ENCODE data around the gene MCHR1. TPM values are rescaled to one million over a fixed set of nuclear protein-coding genes. Genes with fewer than 3 reads are reported as not detected.
A peak's percentile ranks its signal among the peaks of the same experiment; 100 is the strongest.

MCHR1 gene
- total RNA-seq, 1 experiment from 2014 or later, result not detected

DNA sequence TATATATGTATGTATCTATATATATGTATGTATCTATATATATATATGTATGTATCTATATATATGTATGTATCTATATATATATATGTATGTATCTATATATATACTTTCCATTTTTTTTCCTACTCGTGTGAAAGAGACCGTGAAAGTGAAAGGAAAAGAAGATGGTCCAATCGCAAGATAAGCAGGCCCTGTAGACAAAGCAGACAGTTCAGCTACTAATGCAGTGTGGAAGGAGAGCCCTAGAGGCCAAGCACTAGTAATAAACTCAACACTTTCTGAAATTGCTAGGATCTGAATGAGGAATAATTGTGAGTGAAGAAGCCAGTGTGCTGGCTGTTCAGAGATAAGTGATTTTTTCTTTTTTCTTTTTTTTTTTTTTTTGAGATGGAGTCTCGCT is 47.2 kb downstream of the MCHR1 start:
- DNase-seq (ENCODE audit: low spot score), result no peak

DNA sequence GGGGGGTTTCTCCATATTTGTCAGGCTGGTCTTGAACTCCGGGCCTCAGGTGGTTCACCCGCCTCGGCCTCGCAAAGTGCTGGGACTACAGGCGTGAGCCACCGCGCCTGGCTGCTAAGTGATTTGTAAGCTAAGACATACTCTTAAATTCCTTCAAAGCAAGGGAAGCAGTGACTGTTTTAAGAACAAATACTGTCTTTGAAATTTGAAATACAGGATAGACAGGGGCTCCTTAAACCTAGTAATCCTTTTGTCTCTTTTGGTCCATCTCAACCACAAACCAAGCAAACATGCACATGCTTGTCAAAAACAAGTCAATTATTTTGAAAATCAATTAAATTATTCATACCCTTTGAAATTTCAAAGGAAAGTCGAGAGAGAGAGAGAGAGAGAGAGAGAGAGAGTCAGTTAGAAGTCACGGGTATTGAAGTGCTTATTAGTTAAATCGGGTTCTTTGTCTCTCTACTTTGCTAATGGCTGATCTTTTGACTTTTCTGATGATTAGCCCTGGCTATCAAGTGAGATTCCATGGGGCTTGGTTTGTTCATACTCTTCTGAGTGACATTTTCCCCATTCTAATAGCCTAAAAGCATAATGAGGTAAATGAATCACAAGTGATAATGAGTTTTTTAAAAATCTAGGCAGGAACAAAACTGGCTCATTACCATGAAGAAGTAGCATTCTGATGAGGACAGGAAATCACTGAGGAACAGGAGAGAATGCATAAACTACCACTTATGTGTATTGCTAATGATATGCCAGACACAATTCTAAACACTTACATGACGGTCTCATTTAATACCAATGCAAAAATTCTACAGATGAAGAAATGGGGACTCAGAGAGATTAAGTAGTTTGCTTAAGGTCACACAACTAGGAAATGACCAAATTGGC is 48.0 kb downstream of the MCHR1 start:
- no peak for DNase-seq (ENCODE audit: low spot score)

DNA sequence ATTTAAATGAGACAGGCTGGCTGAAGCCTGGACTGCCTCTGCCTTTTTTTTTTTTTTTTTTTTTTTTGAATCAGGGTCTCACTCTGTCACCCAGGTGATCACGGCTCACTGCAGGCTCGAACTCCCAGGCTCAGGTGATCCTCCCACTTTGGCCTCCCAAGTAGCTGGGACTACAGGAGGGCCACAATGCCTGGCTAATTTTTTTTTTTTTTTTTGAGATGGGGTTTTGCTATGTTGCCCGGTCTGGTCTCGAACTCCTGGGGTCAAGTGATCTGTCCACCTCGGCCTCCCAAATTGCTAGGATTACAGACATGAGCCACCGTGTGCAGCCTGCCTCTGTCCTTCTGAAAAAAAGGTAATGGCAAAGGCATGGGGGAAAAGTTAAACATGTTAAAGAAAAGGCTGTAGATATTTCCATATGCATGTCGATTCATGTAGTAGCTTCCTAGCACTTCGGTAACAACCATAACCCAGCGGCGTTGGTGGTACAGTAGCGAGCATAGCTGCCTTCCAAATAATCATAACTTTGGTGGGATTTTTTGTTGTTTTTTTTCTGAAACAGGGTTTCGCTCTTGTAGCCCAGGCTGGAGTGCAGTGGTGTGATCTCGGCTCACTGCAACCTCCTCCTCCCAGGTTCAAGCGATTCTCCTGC is 48.8 kb downstream of the MCHR1 start:
- DNase-seq (ENCODE audit: low spot score), result no peak

DNA sequence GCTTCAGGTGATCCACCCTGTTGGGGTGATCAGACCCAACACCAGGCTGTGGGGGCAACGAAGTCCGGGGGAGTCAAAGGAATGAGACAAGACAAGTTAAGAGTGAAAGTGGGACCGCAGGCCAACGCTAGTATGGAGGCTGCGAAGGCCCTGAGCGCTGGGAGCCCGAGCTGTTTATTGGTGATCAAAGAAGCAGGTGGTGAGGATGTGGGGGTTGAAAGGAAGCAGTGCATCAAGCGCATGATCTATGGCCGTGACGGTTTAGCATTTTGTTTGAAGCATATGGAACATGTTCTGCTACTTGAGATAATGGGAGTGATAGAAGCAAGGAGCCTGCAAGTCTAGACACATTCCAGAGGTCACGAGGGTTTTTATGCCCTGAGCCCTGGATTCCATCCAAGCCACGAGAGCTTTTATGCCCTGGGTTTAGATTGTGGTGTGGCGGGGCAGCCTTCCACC is 49.5 kb downstream of the MCHR1 start:
- DNase-seq (ENCODE audit: low spot score), result peak; percentile 47

DNA sequence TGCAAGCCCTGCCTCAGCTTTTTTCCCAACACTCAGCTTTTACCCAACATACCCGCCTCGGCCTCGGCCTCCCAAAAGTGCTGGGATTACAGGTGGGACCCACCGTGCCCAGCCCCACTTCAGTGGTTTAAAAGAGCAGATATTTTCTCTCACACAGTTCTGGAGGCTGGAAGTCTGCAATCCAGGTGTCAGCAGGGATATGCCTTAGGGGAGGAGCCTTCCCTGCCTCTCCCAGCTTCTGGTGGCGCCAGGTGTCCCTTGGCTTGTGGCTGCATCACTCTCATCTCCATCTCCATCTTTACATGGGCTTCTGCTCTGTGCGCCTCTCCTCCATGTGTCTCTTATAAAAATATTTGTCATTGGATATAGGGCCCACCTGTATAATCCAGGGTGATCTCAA is 50.0 kb downstream of the MCHR1 start:
- DNase-seq (ENCODE audit: low spot score), result no peak

Other genes starting within 250 kb of the MCHR1 start
- 47.7 and 56.5 TPM in 2 replicates for gene MRTFA, start 42.8 kb upstream of the MCHR1 start, total RNA-seq (2014; rRNA removed; shearing (Covaris generic))
- 24.8 and 28.2 TPM in 2 replicates for gene SLC25A17, start 139.9 kb downstream of the MCHR1 start, total RNA-seq (2014; rRNA removed; shearing (Covaris generic))
- 202 and 210 TPM in 2 replicates for gene ST13, start 177.2 kb downstream of the MCHR1 start, total RNA-seq (2014; rRNA removed; shearing (Covaris generic))
- gene XPNPEP3, start 177.7 kb downstream of the MCHR1 start, total RNA-seq (2014; rRNA removed; shearing (Covaris generic)), result 6.4 and 8.5 TPM in 2 replicates
- gene DNAJB7, start 182.6 kb downstream of the MCHR1 start, total RNA-seq (2014; rRNA removed; shearing (Covaris generic)), result not detected in 2 replicates